Caco-2 (cell line): ENCODE results near the gene CISD1. TPM values are rescaled to one million over a fixed set of nuclear protein-coding genes. Genes with fewer than 3 reads are reported as not detected.

ENCODE experiments used
- BruUV-seq: library from RNA; stranded (reverse); fragments of 400-500 nt; replicated peaks from 2 replicates; lab custom pipeline; 2021; lab: Mats Ljungman, UMichigan
- CTCF ChIA-PET: fragments of 300-600 bp; sonication (Branson Sonifier 250); formaldehyde crosslinking; loops from one replicate; lab custom pipeline; 2022; ENCODE audit warnings: antibody characterized with exemption; lab: Charles Lee
- POLR2A ChIA-PET: fragments of 300-600 bp; sonication (Branson Sonifier 250); formaldehyde crosslinking; loops from one replicate; lab custom pipeline; 2022; ENCODE audit warnings: antibody characterized with exemption; lab: Charles Lee
- DNase-seq, 2 experiments: peaks; one replicate each; pipeline versions ENCODE4 v3.0.0 to v3.0.0-alpha.2; 2020 to 2022
- H3K27me3 ChIP-seq: replicated peaks from 2 replicates; pipeline ENCODE4 v1.6.0; 2011; ENCODE audit warnings: low read length; ENCODE audit not compliant: control insufficient read depth, insufficient read depth
- H3K36me3 ChIP-seq: 2 replicates; pipeline ENCODE4 v1.5.1; 2011; ENCODE audit warnings: low read length; ENCODE audit not compliant: control insufficient read depth, insufficient read depth
- H3K4me1 ChIP-seq: fragments of 250-450 bp; sonication (Bioruptor Pico); 2 replicates; pipeline ENCODE4 v1.5.1; 2020; ENCODE audit warnings: mild to moderate bottlenecking
- H3K4me3 ChIP-seq: 2 replicates; pipeline ENCODE4 v1.5.1; 2011; ENCODE audit warnings: low read depth, mild to moderate bottlenecking, control low read depth, low read length
- H3K9me3 ChIP-seq: fragments of 250-450 bp; sonication (Bioruptor Pico); 2 replicates; pipeline ENCODE4 v1.5.1; 2020; ENCODE audit warnings: mild to moderate bottlenecking, moderate library complexity
- H3K27ac Mint-ChIP-seq: one replicate; pipeline ENCODE4 v1.8.0; 2022; ENCODE audit warnings: mixed read lengths; ENCODE audit not compliant: unreplicated experiment
- H3K27me3 Mint-ChIP-seq: one replicate; pipeline ENCODE4 v1.8.0; 2022; ENCODE audit warnings: mixed read lengths; ENCODE audit not compliant: insufficient read depth, unreplicated experiment
- H3K36me3 Mint-ChIP-seq: one replicate; pipeline ENCODE4 v1.8.0; 2022; ENCODE audit warnings: mild to moderate bottlenecking, mixed read lengths; ENCODE audit not compliant: insufficient read depth, unreplicated experiment
- H3K4me1 Mint-ChIP-seq: one replicate; pipeline ENCODE4 v1.8.0; 2022; ENCODE audit warnings: low read depth, mixed read lengths; ENCODE audit not compliant: unreplicated experiment
- H3K4me3 Mint-ChIP-seq: one replicate; pipeline ENCODE4 v1.8.0; 2022; ENCODE audit warnings: mild to moderate bottlenecking, moderate library complexity, mixed read lengths; ENCODE audit not compliant: unreplicated experiment
- H3K9me3 Mint-ChIP-seq: one replicate; pipeline ENCODE4 v1.8.0; 2022; ENCODE audit warnings: mixed read lengths; ENCODE audit not compliant: unreplicated experiment
- CTCF ChIP-seq, 2 experiments: fragments of 200-600 bp in 1 of 2; IDR thresholded peaks; 1 replicate in 1 of 2; 2 replicates in 1 of 2; pipeline versions ENCODE4 v1.5.1 to v1.8.0; 2011 to 2022; ENCODE audit warnings: antibody characterized with exemption in 1 of 2, control low read depth in 1 of 2, inconsistent platforms in 1 of 2, low read depth in 1 of 2, low read length in 1 of 2, mild to moderate bottlenecking in 1 of 2, moderate library complexity in 1 of 2; ENCODE audit not compliant: insufficient read depth in 1 of 2, severe bottlenecking in 1 of 2, unreplicated experiment in 1 of 2
- intact Hi-C: fragments of 100-400 bp; cut with micrococcal nuclease; formaldehyde crosslinking; loops from one replicate; pipeline ENCODE4 v1.10.0; 2022; ENCODE audit not compliant: unreplicated experiment
- total RNA-seq: library from RNA; stranded (reverse); gene quantifications from 2 replicates; pipeline ENCODE4 v1.2.3, GENCODE V29; 2022

Gene CISD1
- total RNA-seq, 1 experiment from 2014 or later = 98.3 TPM

DNA sequence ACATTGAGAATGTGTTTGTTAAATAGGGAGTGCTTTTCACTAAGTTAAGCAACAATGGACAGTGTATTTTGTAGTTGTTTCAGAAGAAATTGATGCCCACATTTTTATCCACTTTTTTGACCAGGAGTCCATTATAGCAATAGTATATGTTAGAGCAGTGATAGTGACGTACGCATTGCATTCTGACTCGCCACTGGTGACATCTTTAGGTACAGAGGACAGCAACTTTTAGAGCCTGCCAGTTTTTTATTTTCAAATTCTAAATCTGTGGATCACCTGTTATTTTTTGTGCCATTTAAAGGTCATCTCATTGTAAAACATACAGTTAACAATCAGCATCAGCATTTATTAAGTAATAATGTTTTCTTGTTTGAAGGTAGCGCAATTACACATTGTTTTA, 67.3 kb downstream of the CISD1 start:
- Mint-ChIP-seq H3K27ac (no peak overlapping the region), H3K4me3 (peak overlapping the region; percentile 84), H3K27me3 (peaks cover 8% of the 10 kb centered on the region), H3K36me3 (peaks cover 6% of the 10 kb centered on the region), H3K4me1 (peaks cover 16% of the 10 kb centered on the region), H3K9me3 (no peaks in the 10 kb centered on the region)
- Histone ChIP-seq H3K4me3 (peak overlapping the region; percentile 83), H3K36me3 (no peaks in the 10 kb centered on the region), H3K4me1 (peaks cover 8% of the 10 kb centered on the region), H3K9me3 (no peaks in the 10 kb centered on the region), H3K27me3 (no peaks in the 10 kb centered on the region)
- DNase-seq = no peak
- intact Hi-C loops = no loop called here
- no TSS peak for BruUV-seq
- CTCF ChIA-PET = interaction anchor here (1.0 kb wide), 1 partner anchor 12 kb away, joined by 5 read pairs; no protein-coding TSS in a partner anchor
- no peak for TF ChIP-seq CTCF (IDR thresholded peaks at IDR 0.05; ENCODE audit: insufficient read depth in 1 of 2, low read depth in 1 of 2, low read length in 1 of 2, severe bottlenecking in 1 of 2, unreplicated experiment in 1 of 2)
- POLR2A ChIA-PET = no interaction called here

Other genes with a start within 250 kb of the CISD1 start
- gene IPMK, start 1.3 kb upstream of the CISD1 start, total RNA-seq = 18.0 and 18.3 TPM in 2 replicates
- 35.1 and 39.7 TPM in 2 replicates for gene UBE2D1, start 65.8 kb downstream of the CISD1 start, total RNA-seq
- 228 and 240 TPM in 2 replicates for gene TFAM, start 116.2 kb downstream of the CISD1 start, total RNA-seq
- gene BICC1, start 243.7 kb downstream of the CISD1 start, total RNA-seq = 118 and 122 TPM in 2 replicates